HCT116 (cell line): Measurements from ENCODE around the gene PRDX3. TPM values are rescaled to one million over a fixed set of nuclear protein-coding genes. Genes with fewer than 3 reads are reported as not detected.

Source experiments
- ATAC-seq: fragments of 200-7000 bp; cut with Tn5 transposase; 2 replicates; pipeline ENCODE4 v1.9.1; 2020; ENCODE audit warnings: mild to moderate bottlenecking, moderate library complexity
- BruUV-seq: library from RNA; stranded (reverse); fragments of 400-500 nt; replicated peaks from 2 replicates; lab custom pipeline; 2021; lab: Mats Ljungman, UMichigan
- CTCF ChIA-PET: fragments of 300-600 bp; sonication (Branson Sonifier 250); formaldehyde crosslinking; loops from one replicate; lab custom pipeline; 2021; ENCODE audit warnings: antibody characterized with exemption; lab: Charles Lee
- POLR2A ChIA-PET: fragments of 300-600, 350-600 bp; sonication (Branson Sonifier 250); formaldehyde crosslinking; loops from one replicate; lab custom pipeline; 2021; ENCODE audit warnings: antibody characterized with exemption; lab: Charles Lee
- RAD21 ChIA-PET, 2 experiments: fragments of 300-600 bp; sonication (Branson Sonifier 250); formaldehyde crosslinking; loops; one replicate each; lab custom pipeline; 2023; ENCODE audit warnings: low total read pairs in 2 of 2; ENCODE audit not compliant: uncharacterized antibody in 2 of 2, unreplicated experiment in 2 of 2, low non-redundant PET in 1 of 2; lab: Charles Lee
- DNase-seq: peaks from one replicate; pipeline ENCODE4 v3.0.0-alpha.2; 2010; ENCODE audit warnings: low read depth, low spot score
- H2AFZ ChIP-seq: fragments of 200-600 bp; shearing (Covaris generic), sonication (generic); 2 replicates; pipeline ENCODE4 v1.6.1; 2017; ENCODE audit warnings: low read depth, mixed run types, mixed read lengths, antibody characterized with exemption, low read length; ENCODE audit not compliant: poor library complexity, severe bottlenecking
- H3K27ac ChIP-seq: 2 replicates; pipeline ENCODE4 v1.5.1; 2012; ENCODE audit warnings: low read depth, low read length
- H3K27me3 ChIP-seq: fragments of 200-600 bp; sonication (generic); 2 replicates; pipeline ENCODE4 v1.6.1; 2016; ENCODE audit warnings: mixed run types, low read length, mixed read lengths; ENCODE audit not compliant: insufficient read depth
- H3K36me3 ChIP-seq, 2 experiments: fragments of 200-500 bp in 1 of 2; fragments of 200-600 bp in 1 of 2; sonication (Bioruptor generic) in 1 of 2; sonication (generic) in 1 of 2; 2 replicates each; pipeline versions ENCODE4 v1.5.1 to v1.6.1; 2014 to 2016; ENCODE audit warnings: low read length in 2 of 2, inconsistent platforms in 1 of 2, mixed read lengths in 1 of 2, mixed run types in 1 of 2; ENCODE audit not compliant: insufficient read depth in 2 of 2, control insufficient read depth in 1 of 2
- H3K4me1 ChIP-seq, 2 experiments: fragments of 200-600 bp in 1 of 2; sonication (generic) in 1 of 2; 2 replicates each; pipeline versions ENCODE4 v1.5.1 to v1.6.1; 2012 to 2017; ENCODE audit warnings: low read length in 2 of 2, inconsistent platforms in 1 of 2, mild to moderate bottlenecking in 1 of 2, mixed read lengths in 1 of 2, mixed run types in 1 of 2, moderate library complexity in 1 of 2; ENCODE audit not compliant: insufficient read depth in 2 of 2, control insufficient read depth in 1 of 2
- H3K4me2 ChIP-seq: fragments of 200-600 bp; sonication (generic); 2 replicates; pipeline ENCODE4 v1.6.1; 2017; ENCODE audit warnings: mixed run types, low read length, mixed read lengths
- H3K4me3 ChIP-seq, 2 experiments: fragments of 200-600 bp in 1 of 2; sonication (generic) in 1 of 2; replicated peaks in 1 of 2; 2 replicates each; pipeline ENCODE4 v1.5.1; 2011 to 2016; ENCODE audit warnings: low read length in 2 of 2, control low read depth in 1 of 2, low read depth in 1 of 2, mild to moderate bottlenecking in 1 of 2, mixed read lengths in 1 of 2, mixed run types in 1 of 2
- H3K79me2 ChIP-seq: fragments of 200-600 bp; sonication (generic); 2 replicates; pipeline ENCODE4 v1.6.1; 2017; ENCODE audit warnings: mild to moderate bottlenecking, mixed run types, low read length, moderate library complexity, mixed read lengths; ENCODE audit not compliant: insufficient read depth
- H3K9ac ChIP-seq: fragments of 200-600 bp; sonication (generic); 2 replicates; pipeline ENCODE4 v1.6.1; 2016; ENCODE audit warnings: low read length, mixed read lengths
- H3K9me2 ChIP-seq: fragments of 200-600 bp; sonication (generic), shearing (Covaris generic); 2 replicates; pipeline ENCODE4 v1.6.1; 2017; ENCODE audit warnings: mixed run types, mild to moderate bottlenecking, moderate library complexity; ENCODE audit not compliant: insufficient read depth
- H3K9me3 ChIP-seq, 2 experiments: fragments of 200-500 bp in 1 of 2; fragments of 200-600 bp in 1 of 2; sonication (Bioruptor generic) in 1 of 2; sonication (generic) in 1 of 2; 2 replicates each; pipeline ENCODE4 v1.6.1; 2014 to 2017; ENCODE audit warnings: low read length in 2 of 2, mixed read lengths in 2 of 2, inconsistent platforms in 1 of 2, low read depth in 1 of 2, mild to moderate bottlenecking in 1 of 2, mixed run types in 1 of 2, moderate library complexity in 1 of 2; ENCODE audit not compliant: control insufficient read depth in 1 of 2, insufficient read depth in 1 of 2
- H4K20me1 ChIP-seq: fragments of 200-600 bp; sonication (generic), shearing (Covaris generic); 2 replicates; pipeline ENCODE4 v1.6.1; 2017; ENCODE audit warnings: mixed run types, mild to moderate bottlenecking, moderate library complexity; ENCODE audit not compliant: insufficient read depth
- ATF3 ChIP-seq: IDR thresholded peaks from 2 replicates; pipeline ENCODE4 v1.6.1; 2012
- CBX3 ChIP-seq: IDR thresholded peaks from 2 replicates; pipeline ENCODE4 v1.6.1; 2012; ENCODE audit warnings: low read depth
- CEBPB ChIP-seq: IDR thresholded peaks from 2 replicates; pipeline ENCODE4 v1.6.1; 2012; ENCODE audit warnings: low read depth
- CTCF ChIP-seq, 3 experiments: fragments of 200-600 bp in 1 of 3; sonication (generic) in 1 of 3; IDR thresholded peaks in 2 of 3; conservative IDR thresholded peaks in 1 of 3; 2 replicates each; pipeline ENCODE4 v1.5.1; 2012 to 2017; ENCODE audit warnings: low read depth in 2 of 3, low read length in 2 of 3, antibody characterized with exemption in 1 of 3, borderline replicate concordance in 1 of 3, control low read depth in 1 of 3, mild to moderate bottlenecking in 1 of 3, mixed read lengths in 1 of 3, mixed run types in 1 of 3, moderate library complexity in 1 of 3; ENCODE audit not compliant: insufficient read depth in 1 of 3
- EGR1 ChIP-seq: IDR thresholded peaks from 2 replicates; pipeline ENCODE4 v1.6.1; 2012; ENCODE audit warnings: low read depth
- ELF1 ChIP-seq: IDR thresholded peaks from 2 replicates; pipeline ENCODE4 v1.6.1; 2012; ENCODE audit warnings: low read depth, borderline replicate concordance
- EZH2phosphoT487 ChIP-seq: fragments of 200-600 bp; IDR thresholded peaks from 2 replicates; pipeline ENCODE4 v1.6.1; 2018; ENCODE audit warnings: antibody characterized with exemption, borderline replicate concordance
- FOSL1 ChIP-seq: IDR thresholded peaks from 2 replicates; pipeline ENCODE4 v1.6.1; 2012; ENCODE audit warnings: low read depth
- JUND ChIP-seq: IDR thresholded peaks from 2 replicates; pipeline ENCODE4 v1.6.1; 2012
- MAX ChIP-seq: IDR thresholded peaks from 2 replicates; pipeline ENCODE4 v1.6.1; 2012
- POLR2A ChIP-seq: IDR thresholded peaks from 2 replicates; pipeline ENCODE4 v1.7.0; 2011; ENCODE audit warnings: borderline replicate concordance; ENCODE audit not compliant: insufficient read depth, insufficient read length; ENCODE audit errors: extremely low read depth
- POLR2AphosphoS5 ChIP-seq: IDR thresholded peaks from 2 replicates; pipeline ENCODE4 v1.6.1; 2011; ENCODE audit warnings: mild to moderate bottlenecking, low read depth, low read length, moderate library complexity
- RAD21 ChIP-seq: IDR thresholded peaks from 2 replicates; pipeline ENCODE4 v1.6.1; 2012; ENCODE audit warnings: low read depth, mild to moderate bottlenecking
- SIN3A ChIP-seq: IDR thresholded peaks from 2 replicates; pipeline ENCODE4 v1.6.1; 2012; ENCODE audit warnings: low read depth
- SP1 ChIP-seq: IDR thresholded peaks from 2 replicates; pipeline ENCODE4 v1.6.1; 2012; ENCODE audit warnings: low read depth
- SRF ChIP-seq: IDR thresholded peaks from 2 replicates; pipeline ENCODE4 v1.6.1; 2012; ENCODE audit warnings: low read depth
- ZFX ChIP-seq: fragments of 450-650 bp; IDR thresholded peaks from 2 replicates; pipeline ENCODE4 v1.6.1; 2017
- ZNF274 ChIP-seq: fragments of 200-500 bp; sonication (Bioruptor generic); IDR thresholded peaks from 2 replicates; pipeline ENCODE4 v1.6.1; 2014; ENCODE audit warnings: mild to moderate bottlenecking, low read depth, low read length, inconsistent platforms
- intact Hi-C: fragments of 100-400 bp; cut with micrococcal nuclease; formaldehyde crosslinking; loops from 2 replicates; pipeline ENCODE4 v1.10.0; 2022
- total RNA-seq: library from RNA; stranded (reverse); gene quantifications from one replicate; pipeline ENCODE4 v1.2.1, GENCODE V29; 2021; ENCODE audit not compliant: unreplicated experiment
- TF ChIP-seq, protein P1 (sequence below): IDR thresholded peaks from 2 replicates; pipeline ENCODE4 v1.6.1; 2012; ENCODE audit warnings: low read depth

The PRDX3 gene
- total RNA-seq, 1 experiment from 2014 or later: 281 TPM

GRCh38 chr10:119177708-119178371 is 772 bp downstream of the PRDX3 start:
- no peak overlapping the region for H2AFZ ChIP-seq
- no peaks in the 10 kb centered on the region for H3K9me2 ChIP-seq
- ChIA-PET RAD21 (no interaction called here), POLR2A (no interaction called here), CTCF (no interaction called here)
- peak; percentile 2; the same call in 1 of the 2 replicates for ATAC-seq
- intact Hi-C loops: no loop called here
- TF ChIP-seq CBX3 (no peak), EGR1 (no peak), ZNF274 (no peak), EZH2phosphoT487 (no peak), ZFX (no peak), MAX (no peak), POLR2A (no peak), JUND (no peak), SIN3A (no peak), FOSL1 (no peak), POLR2AphosphoS5 (no peak), RAD21 (no peak), CEBPB (no peak), SRF (no peak), ATF3 (no peak), CTCF (IDR thresholded peaks at IDR 0.05 in 2 of 3, conservative IDR thresholded peaks at IDR 0.05 in 1 of 3; ENCODE audit: borderline replicate concordance in 1 of 3, insufficient read depth in 1 of 3, low read depth in 2 of 3, low read length in 2 of 3) (no peak), SP1 (no peak), ELF1 (no peak)
- TF ChIP-seq, protein P1, sequence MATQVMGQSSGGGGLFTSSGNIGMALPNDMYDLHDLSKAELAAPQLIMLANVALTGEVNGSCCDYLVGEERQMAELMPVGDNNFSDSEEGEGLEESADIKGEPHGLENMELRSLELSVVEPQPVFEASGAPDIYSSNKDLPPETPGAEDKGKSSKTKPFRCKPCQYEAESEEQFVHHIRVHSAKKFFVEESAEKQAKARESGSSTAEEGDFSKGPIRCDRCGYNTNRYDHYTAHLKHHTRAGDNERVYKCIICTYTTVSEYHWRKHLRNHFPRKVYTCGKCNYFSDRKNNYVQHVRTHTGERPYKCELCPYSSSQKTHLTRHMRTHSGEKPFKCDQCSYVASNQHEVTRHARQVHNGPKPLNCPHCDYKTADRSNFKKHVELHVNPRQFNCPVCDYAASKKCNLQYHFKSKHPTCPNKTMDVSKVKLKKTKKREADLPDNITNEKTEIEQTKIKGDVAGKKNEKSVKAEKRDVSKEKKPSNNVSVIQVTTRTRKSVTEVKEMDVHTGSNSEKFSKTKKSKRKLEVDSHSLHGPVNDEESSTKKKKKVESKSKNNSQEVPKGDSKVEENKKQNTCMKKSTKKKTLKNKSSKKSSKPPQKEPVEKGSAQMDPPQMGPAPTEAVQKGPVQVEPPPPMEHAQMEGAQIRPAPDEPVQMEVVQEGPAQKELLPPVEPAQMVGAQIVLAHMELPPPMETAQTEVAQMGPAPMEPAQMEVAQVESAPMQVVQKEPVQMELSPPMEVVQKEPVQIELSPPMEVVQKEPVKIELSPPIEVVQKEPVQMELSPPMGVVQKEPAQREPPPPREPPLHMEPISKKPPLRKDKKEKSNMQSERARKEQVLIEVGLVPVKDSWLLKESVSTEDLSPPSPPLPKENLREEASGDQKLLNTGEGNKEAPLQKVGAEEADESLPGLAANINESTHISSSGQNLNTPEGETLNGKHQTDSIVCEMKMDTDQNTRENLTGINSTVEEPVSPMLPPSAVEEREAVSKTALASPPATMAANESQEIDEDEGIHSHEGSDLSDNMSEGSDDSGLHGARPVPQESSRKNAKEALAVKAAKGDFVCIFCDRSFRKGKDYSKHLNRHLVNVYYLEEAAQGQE: no peak
- no peaks in the 10 kb centered on the region for H4K20me1 ChIP-seq
- no peaks in the 10 kb centered on the region for H3K9me3 ChIP-seq
- H3K27me3 ChIP-seq: no peaks in the 10 kb centered on the region
- peak overlapping the region; percentile 97 to 100 for H3K4me3 ChIP-seq
- BruUV-seq: no TSS peak
- peak overlapping the region; percentile 81 for H3K27ac ChIP-seq
- peaks cover 8 to 19% of the 10 kb centered on the region in 2 experiments; a peak in 3 of 4 replicates for H3K4me1 ChIP-seq
- H3K4me2 ChIP-seq: peak overlapping the region; percentile 74
- peaks cover 50% of the 10 kb centered on the region for H3K79me2 ChIP-seq
- H3K9ac ChIP-seq: peak overlapping the region; percentile 99
- no peak for DNase-seq
- H3K36me3 ChIP-seq: peaks cover 15 to 37% of the 10 kb centered on the region in 2 experiments; a peak in 3 of 4 replicates
